Cardiac muscle cell (in vitro differentiated cells and primary cell): Measurements from ENCODE around the gene WDFY4. TPM values are rescaled to one million over a fixed set of nuclear protein-coding genes. Genes with fewer than 3 reads are reported as not detected.

Source experiments
- DNase-seq, 2 donors: peaks; one replicate each; pipeline versions ENCODE4 v3.0.0 to v3.0.0-alpha.2; 2010 to 2017; ENCODE audit warnings: low read depth in 1 of 2, low spot score in 1 of 2
- H3K27ac ChIP-seq: fragments of 200-600 bp; sonication (generic); 2 replicates; pipeline ENCODE4 v1.5.1; 2016
- H3K27me3 ChIP-seq: fragments of 200-600 bp; sonication (generic); 2 replicates; pipeline ENCODE4 v1.6.0; 2016; ENCODE audit warnings: control low read depth
- H3K36me3 ChIP-seq: fragments of 200-600 bp; sonication (generic); 2 replicates; pipeline ENCODE4 v1.5.1; 2016; ENCODE audit warnings: control low read depth
- H3K4me1 ChIP-seq: fragments of 200-600 bp; sonication (generic); 2 replicates; pipeline ENCODE4 v1.8.1; 2017; ENCODE audit warnings: low read depth, mild to moderate bottlenecking, mixed run types
- H3K4me3 ChIP-seq: fragments of 200-600 bp; sonication (generic); 2 replicates; pipeline ENCODE4 v1.5.1; 2016; ENCODE audit warnings: mild to moderate bottlenecking
- H3K9me3 ChIP-seq: fragments of 200-600 bp; sonication (generic); 2 replicates; pipeline ENCODE4 v1.5.1; 2017; ENCODE audit warnings: low read depth, mild to moderate bottlenecking, control low read depth
- polyA plus RNA-seq: library from polyadenylated mRNA; unstranded; fragments of >200 nt; fragmentation: Nextera tagmentation; extraction: Ambion mirVana; gene quantifications from 2 replicates; pipeline ENCODE4 v1.2.1, GENCODE V29; 2016
- total RNA-seq: library from RNA; depleted of rRNA; stranded (reverse); fragments of >200 nt; gene quantifications from 2 replicates; pipeline ENCODE4 v1.2.3, GENCODE V29; 2016
- TF ChIP-seq, protein P1 (sequence below): IDR thresholded peaks from 2 replicates; pipeline ENCODE4 v1.5.1; 2012; ENCODE audit warnings: low read depth, mild to moderate bottlenecking, low read length

WDFY4 gene
- total and polyA plus RNA-seq, 2 experiments from 2014 or later, result not detected

DNA sequence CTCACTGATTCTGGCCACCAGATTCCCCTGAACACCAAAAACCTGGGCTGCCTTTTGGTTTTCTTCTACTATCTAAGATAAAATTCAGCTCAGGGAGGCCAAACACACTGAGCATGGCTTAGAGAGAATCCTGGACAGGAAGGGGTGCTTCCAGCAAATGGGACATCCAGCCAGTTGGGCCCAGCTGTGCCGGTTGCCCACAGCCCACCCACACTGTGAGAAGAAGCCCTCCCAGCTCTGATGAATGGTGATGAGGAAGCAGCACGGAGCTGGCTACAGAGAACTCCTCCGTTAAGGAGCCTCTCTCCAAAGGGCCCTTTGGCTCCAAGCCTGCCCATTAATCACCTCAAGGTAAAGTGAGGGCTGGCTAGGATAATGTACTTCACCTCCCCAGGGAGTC, 239.1 kb downstream of the WDFY4 start:
- Histone ChIP-seq H3K27me3 (no peaks in the 10 kb centered on the region), H3K4me3 (no peak overlapping the region), H3K4me1 (no peaks in the 10 kb centered on the region), H3K9me3 (no peaks in the 10 kb centered on the region), H3K27ac (no peak overlapping the region), H3K36me3 (no peaks in the 10 kb centered on the region)
- DNase-seq, result no peak
- TF ChIP-seq, protein P1, sequence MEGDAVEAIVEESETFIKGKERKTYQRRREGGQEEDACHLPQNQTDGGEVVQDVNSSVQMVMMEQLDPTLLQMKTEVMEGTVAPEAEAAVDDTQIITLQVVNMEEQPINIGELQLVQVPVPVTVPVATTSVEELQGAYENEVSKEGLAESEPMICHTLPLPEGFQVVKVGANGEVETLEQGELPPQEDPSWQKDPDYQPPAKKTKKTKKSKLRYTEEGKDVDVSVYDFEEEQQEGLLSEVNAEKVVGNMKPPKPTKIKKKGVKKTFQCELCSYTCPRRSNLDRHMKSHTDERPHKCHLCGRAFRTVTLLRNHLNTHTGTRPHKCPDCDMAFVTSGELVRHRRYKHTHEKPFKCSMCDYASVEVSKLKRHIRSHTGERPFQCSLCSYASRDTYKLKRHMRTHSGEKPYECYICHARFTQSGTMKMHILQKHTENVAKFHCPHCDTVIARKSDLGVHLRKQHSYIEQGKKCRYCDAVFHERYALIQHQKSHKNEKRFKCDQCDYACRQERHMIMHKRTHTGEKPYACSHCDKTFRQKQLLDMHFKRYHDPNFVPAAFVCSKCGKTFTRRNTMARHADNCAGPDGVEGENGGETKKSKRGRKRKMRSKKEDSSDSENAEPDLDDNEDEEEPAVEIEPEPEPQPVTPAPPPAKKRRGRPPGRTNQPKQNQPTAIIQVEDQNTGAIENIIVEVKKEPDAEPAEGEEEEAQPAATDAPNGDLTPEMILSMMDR, result no peak

- H3K9me3 ChIP-seq, result no peaks in the 10 kb centered on the region
- no peaks in the 10 kb centered on the region for H3K27me3 ChIP-seq
- no peak overlapping the region for H3K4me3 ChIP-seq
- H3K4me1 ChIP-seq, result no peaks in the 10 kb centered on the region
- TF ChIP-seq, protein P1, result no peak
- H3K27ac ChIP-seq, result no peak overlapping the region
- no peaks in the 10 kb centered on the region for H3K36me3 ChIP-seq
- DNase-seq, result no peak
Observed at GRCh38 chr10:48924988-48925387, 240.3 kb downstream of the WDFY4 start.

DNA sequence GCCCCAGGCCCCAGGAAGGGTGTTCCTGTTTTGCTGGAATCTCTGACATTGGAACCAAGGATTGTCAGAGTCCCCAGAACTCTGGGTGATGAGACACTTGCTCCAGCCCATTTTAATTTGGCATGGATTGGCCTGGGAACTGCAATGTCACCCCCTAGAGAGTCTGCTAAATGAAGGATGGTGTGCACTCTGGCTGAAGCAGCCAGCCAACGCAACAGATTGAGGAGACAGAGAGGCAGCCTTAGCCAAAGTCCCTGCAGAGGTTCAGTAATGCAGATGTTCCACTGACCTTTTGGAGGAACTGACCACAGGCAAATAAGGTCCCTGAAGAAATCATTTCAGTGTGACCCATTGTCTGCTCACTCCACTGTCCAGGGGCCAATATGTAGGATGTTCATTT, 241.6 kb downstream of the WDFY4 start:
- TF ChIP-seq, protein P1, result no peak
- H3K27ac ChIP-seq, result no peak overlapping the region
- H3K27me3 ChIP-seq, result no peaks in the 10 kb centered on the region
- no peak for DNase-seq
- no peak overlapping the region for H3K4me3 ChIP-seq
- H3K9me3 ChIP-seq, result no peaks in the 10 kb centered on the region
- H3K4me1 ChIP-seq, result no peaks in the 10 kb centered on the region
- no peaks in the 10 kb centered on the region for H3K36me3 ChIP-seq

GRCh38 chr10:48926764-48927540, 242.3 kb downstream of the WDFY4 start:
- Histone ChIP-seq H3K27me3 (no peaks in the 10 kb centered on the region), H3K9me3 (no peaks in the 10 kb centered on the region), H3K4me1 (no peaks in the 10 kb centered on the region), H3K4me3 (no peak overlapping the region), H3K36me3 (no peaks in the 10 kb centered on the region), H3K27ac (no peak overlapping the region)
- DNase-seq, result peak in 1 of 2 donors; percentile 6
- TF ChIP-seq, protein P1, result no peak

DNA sequence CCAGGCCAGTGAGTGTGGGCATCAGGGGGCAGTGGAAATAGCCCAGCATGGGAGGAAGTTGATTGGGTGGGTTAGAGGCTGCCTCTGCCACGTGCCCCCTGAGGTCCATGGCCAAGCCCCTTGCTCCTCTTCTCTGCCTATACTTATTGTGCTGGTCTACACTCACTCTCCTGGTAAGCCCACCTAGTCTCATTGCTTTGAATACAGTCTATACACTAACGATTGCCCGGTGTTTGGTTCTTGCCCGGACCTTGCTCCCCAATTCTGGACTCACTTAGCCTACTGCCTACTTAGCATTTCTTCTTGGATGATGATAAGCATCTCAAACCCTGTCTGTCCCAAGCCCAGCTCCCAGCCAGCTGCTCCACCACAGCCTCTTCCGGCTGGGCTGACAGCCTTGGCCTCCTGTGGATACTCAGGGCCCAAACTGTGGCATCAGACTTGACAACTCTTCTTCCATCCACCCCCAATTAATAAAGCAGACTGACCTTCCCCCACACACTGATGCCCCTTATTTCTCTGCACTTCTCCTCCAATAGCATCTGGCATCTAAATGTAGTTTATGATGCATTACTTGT, 244.8 kb downstream of the WDFY4 start:
- H3K27ac ChIP-seq, result no peak overlapping the region
- no peaks in the 10 kb centered on the region for H3K4me1 ChIP-seq
- no peak overlapping the region for H3K4me3 ChIP-seq
- no peaks in the 10 kb centered on the region for H3K36me3 ChIP-seq
- TF ChIP-seq, protein P1, result no peak
- DNase-seq, result no peak
- H3K27me3 ChIP-seq, result no peaks in the 10 kb centered on the region
- no peaks in the 10 kb centered on the region for H3K9me3 ChIP-seq
